A204.1 (cell line): ENCODE data around the gene TM4SF20.

Experiments used
- FAIRE-seq: peaks from 2 replicates; lab custom pipeline; 2012; peaks lifted over from hg19 to GRCh38; lab: Jason Lieb, UNC

Gene TM4SF20

GRCh38 chr2:227320305-227321094 is 58.6 kb downstream of the TM4SF20 start:
- FAIRE-seq, result no peak

- FAIRE-seq, result no peak
These were observed 61.3 kb downstream of the TM4SF20 start for GRCh38 chr2:227317834-227318233.

GRCh38 chr2:227313310-227313709 is 65.8 kb downstream of the TM4SF20 start:
- no peak for FAIRE-seq

- no peak for FAIRE-seq
These were observed 66.5 kb downstream of the TM4SF20 start for GRCh38 chr2:227312579-227312978.
